ENCODE results near the gene RNF217.

RNF217 gene

GRCh38 chr6:125086716-125087115 lies 124.5 kb downstream of the RNF217 start:
- no peak for DNase-seq (ENCODE audit: low read depth)
- Histone ChIP-seq H3K4me3 (ENCODE audit: low read length) (no peak overlapping the region), H3K27me3 (replicated peaks; ENCODE audit: control insufficient read depth, insufficient read depth, low read length) (no peaks in the 10 kb centered on the region), H3K36me3 (ENCODE audit: control insufficient read depth, insufficient read depth, low read length, severe bottlenecking) (peaks cover 30% of the 10 kb centered on the region), H3K9me3 (ENCODE audit: control insufficient read depth, low read length) (no peaks in the 10 kb centered on the region), H3K9ac (ENCODE audit: low read length) (no peak overlapping the region), H3K4me1 (ENCODE audit: control insufficient read depth, insufficient read depth, low read length) (no peaks in the 10 kb centered on the region)

- no peak overlapping the region for H3K9ac ChIP-seq (ENCODE audit: low read length)
- peaks cover 11% of the 10 kb centered on the region for H3K36me3 ChIP-seq (ENCODE audit: control insufficient read depth, insufficient read depth, low read length, severe bottlenecking)
- no peaks in the 10 kb centered on the region for H3K27me3 ChIP-seq (replicated peaks; ENCODE audit: control insufficient read depth, insufficient read depth, low read length)
- no peaks in the 10 kb centered on the region for H3K9me3 ChIP-seq (ENCODE audit: control insufficient read depth, low read length)
- no peaks in the 10 kb centered on the region for H3K4me1 ChIP-seq (ENCODE audit: control insufficient read depth, insufficient read depth, low read length)
- no peak for DNase-seq (ENCODE audit: low read depth)
- no peak overlapping the region for H3K4me3 ChIP-seq (ENCODE audit: low read length)
These were observed 126.7 kb downstream of the RNF217 start for GRCh38 chr6:125088963-125089362.

GRCh38 chr6:125094563-125094962 lies 132.3 kb downstream of the RNF217 start:
- Histone ChIP-seq H3K4me1 (ENCODE audit: control insufficient read depth, insufficient read depth, low read length) (peaks cover 14% of the 10 kb centered on the region), H3K27me3 (replicated peaks; ENCODE audit: control insufficient read depth, insufficient read depth, low read length) (no peaks in the 10 kb centered on the region), H3K9ac (ENCODE audit: low read length) (no peak overlapping the region), H3K36me3 (ENCODE audit: control insufficient read depth, insufficient read depth, low read length, severe bottlenecking) (no peaks in the 10 kb centered on the region), H3K9me3 (ENCODE audit: control insufficient read depth, low read length) (no peaks in the 10 kb centered on the region), H3K4me3 (ENCODE audit: low read length) (no peak overlapping the region)
- no peak for DNase-seq (ENCODE audit: low read depth)

GRCh38 chr6:125095580-125096301 lies 133.5 kb downstream of the RNF217 start:
- H3K36me3 ChIP-seq (ENCODE audit: control insufficient read depth, insufficient read depth, low read length, severe bottlenecking) = no peaks in the 10 kb centered on the region
- H3K9me3 ChIP-seq (ENCODE audit: control insufficient read depth, low read length) = no peaks in the 10 kb centered on the region
- peaks cover 14% of the 10 kb centered on the region for H3K4me1 ChIP-seq (ENCODE audit: control insufficient read depth, insufficient read depth, low read length)
- DNase-seq (ENCODE audit: low read depth) = peak; percentile 43
- no peaks in the 10 kb centered on the region for H3K27me3 ChIP-seq (replicated peaks; ENCODE audit: control insufficient read depth, insufficient read depth, low read length)
- peak overlapping the region; percentile 47 for H3K9ac ChIP-seq (ENCODE audit: low read length)
- H3K4me3 ChIP-seq (ENCODE audit: low read length) = peak overlapping the region; percentile 64

DNA sequence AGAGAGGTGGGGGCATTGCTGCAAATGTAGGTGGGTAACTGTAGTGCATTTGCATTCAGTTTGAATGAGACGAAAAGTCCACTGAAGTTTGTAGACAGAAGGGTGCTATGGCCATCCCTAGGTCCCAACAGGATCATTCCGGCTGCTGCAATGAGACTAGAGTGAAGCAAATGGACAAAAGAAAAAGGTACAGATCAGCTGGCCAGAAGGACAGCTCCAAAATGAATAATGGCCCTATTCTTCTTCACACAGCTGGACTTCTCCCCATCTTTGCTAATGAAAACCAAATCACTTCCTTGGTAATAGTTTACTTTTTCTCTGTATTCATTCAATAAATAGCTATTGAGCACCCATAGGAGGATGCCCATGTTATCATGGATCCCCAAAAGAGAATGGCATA lies 134.9 kb downstream of the RNF217 start:
- DNase-seq (ENCODE audit: low read depth) = no peak
- Histone ChIP-seq H3K9ac (ENCODE audit: low read length) (no peak overlapping the region), H3K4me1 (ENCODE audit: control insufficient read depth, insufficient read depth, low read length) (peaks cover 23% of the 10 kb centered on the region), H3K36me3 (ENCODE audit: control insufficient read depth, insufficient read depth, low read length, severe bottlenecking) (no peaks in the 10 kb centered on the region), H3K4me3 (ENCODE audit: low read length) (no peak overlapping the region), H3K27me3 (replicated peaks; ENCODE audit: control insufficient read depth, insufficient read depth, low read length) (no peaks in the 10 kb centered on the region), H3K9me3 (ENCODE audit: control insufficient read depth, low read length) (no peaks in the 10 kb centered on the region)

DNA sequence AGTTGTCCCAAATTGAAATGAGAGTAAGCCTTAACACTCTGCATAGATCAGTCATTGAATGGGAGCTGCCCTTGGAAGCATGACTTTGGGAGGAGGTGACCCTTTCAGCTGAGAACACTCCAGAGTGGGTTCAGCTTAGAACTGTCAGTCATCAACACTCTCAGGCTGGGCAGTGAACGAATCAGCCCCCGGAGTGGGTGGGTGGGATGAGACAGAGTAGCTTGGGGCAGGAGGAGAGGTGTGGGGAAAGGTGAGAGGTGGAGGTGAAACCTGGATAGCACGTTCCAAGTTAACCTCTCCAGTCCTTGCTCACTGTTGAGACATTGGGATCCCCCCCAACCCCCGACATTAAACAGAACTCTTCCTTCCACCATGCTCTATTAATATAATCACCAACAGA lies 136.0 kb downstream of the RNF217 start:
- Histone ChIP-seq H3K9ac (ENCODE audit: low read length) (no peak overlapping the region), H3K27me3 (replicated peaks; ENCODE audit: control insufficient read depth, insufficient read depth, low read length) (no peaks in the 10 kb centered on the region), H3K4me1 (ENCODE audit: control insufficient read depth, insufficient read depth, low read length) (peaks cover 33% of the 10 kb centered on the region), H3K4me3 (ENCODE audit: low read length) (no peak overlapping the region), H3K36me3 (ENCODE audit: control insufficient read depth, insufficient read depth, low read length, severe bottlenecking) (no peaks in the 10 kb centered on the region), H3K9me3 (ENCODE audit: control insufficient read depth, low read length) (no peaks in the 10 kb centered on the region)
- no peak for DNase-seq (ENCODE audit: low read depth)

DNA sequence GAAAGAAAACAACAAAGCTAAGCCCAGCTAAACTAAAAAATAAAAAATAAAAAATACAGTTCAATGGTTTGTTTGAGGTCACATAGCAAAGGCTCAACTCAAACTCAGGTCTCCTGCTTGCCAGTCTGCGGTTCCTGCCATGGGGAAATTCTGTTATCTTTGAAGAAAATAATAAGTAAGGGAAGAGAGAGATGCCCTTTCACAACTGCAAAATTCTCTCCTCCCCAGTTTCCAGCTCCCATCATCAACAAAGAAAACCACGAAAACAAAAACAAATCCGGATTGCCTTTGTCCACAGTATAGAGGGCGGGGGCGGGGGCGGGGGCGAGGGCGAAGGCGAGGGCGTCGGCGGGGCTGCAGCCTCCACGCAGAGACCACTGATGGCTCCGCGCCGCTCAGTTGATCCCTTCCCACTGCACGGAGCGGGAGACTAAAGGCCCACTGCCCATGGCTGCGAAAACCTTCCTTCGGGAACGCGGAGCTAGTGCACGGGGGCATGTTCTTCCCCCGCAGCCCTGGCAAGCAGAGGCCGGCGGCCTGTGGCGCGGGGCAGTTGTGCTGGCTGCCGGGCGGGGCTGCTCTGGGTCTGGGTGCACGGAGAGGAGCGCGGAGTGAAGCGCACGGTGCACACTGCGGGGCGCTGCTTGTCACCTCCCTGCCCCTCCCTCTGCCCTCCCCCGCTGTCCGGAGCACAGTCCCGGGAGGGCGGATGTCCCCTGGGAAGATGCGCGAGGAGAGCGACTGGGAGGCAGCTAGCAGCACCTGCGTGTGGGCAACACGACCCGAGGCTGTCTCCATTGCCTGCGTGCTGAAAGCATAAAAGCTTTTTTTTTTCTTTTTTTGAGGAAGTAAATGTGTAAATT lies 137.2 kb downstream of the RNF217 start:
- peak overlapping the region; percentile 81 for H3K4me3 ChIP-seq (ENCODE audit: low read length)
- peak overlapping the region; percentile 82 for H3K9ac ChIP-seq (ENCODE audit: low read length)
- H3K27me3 ChIP-seq (replicated peaks; ENCODE audit: control insufficient read depth, insufficient read depth, low read length) = no peaks in the 10 kb centered on the region
- peaks cover 45% of the 10 kb centered on the region for H3K4me1 ChIP-seq (ENCODE audit: control insufficient read depth, insufficient read depth, low read length)
- DNase-seq (ENCODE audit: low read depth) = peak; percentile 76
- H3K9me3 ChIP-seq (ENCODE audit: control insufficient read depth, low read length) = no peaks in the 10 kb centered on the region
- H3K36me3 ChIP-seq (ENCODE audit: control insufficient read depth, insufficient read depth, low read length, severe bottlenecking) = no peaks in the 10 kb centered on the region

DNA sequence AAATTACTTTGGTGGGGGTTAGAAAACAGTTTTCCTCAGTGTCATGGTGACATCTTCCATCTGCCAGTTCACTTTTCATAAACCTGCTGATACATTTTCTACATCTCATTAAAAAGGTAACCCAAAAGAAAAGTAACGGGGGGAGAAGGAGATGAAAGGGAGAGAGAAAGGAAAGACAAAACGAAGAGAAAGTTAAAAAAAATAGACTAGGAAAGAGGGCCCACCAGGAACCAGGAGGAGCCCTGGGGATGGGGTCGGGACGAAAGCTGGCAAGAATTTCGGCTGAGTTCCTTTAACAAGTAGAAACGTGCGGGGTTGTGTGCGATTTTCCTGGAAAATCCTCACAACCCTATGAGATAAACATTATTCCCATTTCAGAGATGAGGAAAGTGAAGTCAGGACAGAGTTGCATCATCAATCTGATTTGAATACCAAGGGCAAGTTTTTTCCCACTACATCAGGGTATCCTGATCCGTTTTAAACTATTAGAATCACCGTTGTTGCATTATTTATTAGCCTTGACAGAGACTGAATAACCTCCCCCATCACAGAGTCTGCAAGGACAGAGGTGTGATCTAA lies 137.9 kb downstream of the RNF217 start:
- no peaks in the 10 kb centered on the region for H3K27me3 ChIP-seq (replicated peaks; ENCODE audit: control insufficient read depth, insufficient read depth, low read length)
- no peak for DNase-seq (ENCODE audit: low read depth)
- peak overlapping the region; percentile 81 for H3K4me3 ChIP-seq (ENCODE audit: low read length)
- H3K36me3 ChIP-seq (ENCODE audit: control insufficient read depth, insufficient read depth, low read length, severe bottlenecking) = no peaks in the 10 kb centered on the region
- H3K9ac ChIP-seq (ENCODE audit: low read length) = peak overlapping the region; percentile 82
- no peaks in the 10 kb centered on the region for H3K9me3 ChIP-seq (ENCODE audit: control insufficient read depth, low read length)
- peaks cover 47% of the 10 kb centered on the region for H3K4me1 ChIP-seq (ENCODE audit: control insufficient read depth, insufficient read depth, low read length)

DNA sequence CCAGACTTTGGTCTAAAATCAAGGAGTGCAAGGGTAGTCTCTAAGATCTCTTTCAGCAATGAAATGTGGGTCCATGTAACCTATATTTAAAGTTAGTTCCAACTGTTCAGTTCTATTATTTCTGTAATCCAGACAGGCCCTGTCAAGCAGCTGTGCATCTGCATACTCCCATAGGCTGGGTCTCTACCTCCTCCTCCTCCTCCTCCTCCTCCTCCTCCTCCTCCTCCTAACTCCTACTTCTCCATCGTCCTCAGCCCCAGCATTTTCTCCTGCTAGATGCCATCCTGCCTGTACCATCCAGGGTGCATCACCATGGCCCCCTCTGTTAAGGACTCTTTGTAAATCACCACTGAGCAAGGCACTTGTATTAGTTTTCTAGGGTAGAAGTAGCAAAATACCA lies 138.9 kb downstream of the RNF217 start:
- H3K4me1 ChIP-seq (ENCODE audit: control insufficient read depth, insufficient read depth, low read length) = peaks cover 40% of the 10 kb centered on the region
- no peak for DNase-seq (ENCODE audit: low read depth)

DNA sequence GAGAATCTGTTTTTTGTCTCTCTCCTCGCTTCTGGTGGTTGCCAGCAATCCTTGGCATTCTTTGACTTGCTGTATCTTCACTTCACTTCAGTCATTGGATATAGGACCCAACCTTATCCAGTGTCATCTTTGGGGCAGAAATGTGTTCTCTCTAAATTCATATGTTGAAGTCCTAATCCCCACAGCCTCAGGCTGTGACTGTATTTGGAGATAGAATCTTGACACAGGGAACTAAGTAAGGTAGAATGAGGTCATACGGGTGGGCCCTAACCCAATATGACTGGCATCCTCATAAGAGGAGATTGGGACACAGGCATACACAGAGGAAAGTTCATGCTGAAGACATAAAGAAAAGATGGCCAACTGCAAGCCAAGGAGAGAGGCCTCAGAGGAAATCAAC lies 139.4 kb downstream of the RNF217 start:
- Histone ChIP-seq H3K9me3 (ENCODE audit: control insufficient read depth, low read length) (no peaks in the 10 kb centered on the region), H3K9ac (ENCODE audit: low read length) (no peak overlapping the region), H3K36me3 (ENCODE audit: control insufficient read depth, insufficient read depth, low read length, severe bottlenecking) (no peaks in the 10 kb centered on the region), H3K4me1 (ENCODE audit: control insufficient read depth, insufficient read depth, low read length) (peaks cover 40% of the 10 kb centered on the region), H3K27me3 (replicated peaks; ENCODE audit: control insufficient read depth, insufficient read depth, low read length) (no peaks in the 10 kb centered on the region), H3K4me3 (ENCODE audit: low read length) (no peak overlapping the region)
- DNase-seq (ENCODE audit: low read depth) = peak; percentile 70

More for the DNA sequence above, 138.9 kb downstream of the RNF217 start:
- H3K36me3 ChIP-seq (ENCODE audit: control insufficient read depth, insufficient read depth, low read length, severe bottlenecking) = no peaks in the 10 kb centered on the region
- H3K27me3 ChIP-seq (replicated peaks; ENCODE audit: control insufficient read depth, insufficient read depth, low read length) = no peaks in the 10 kb centered on the region
- H3K4me3 ChIP-seq (ENCODE audit: low read length) = no peak overlapping the region
- H3K9ac ChIP-seq (ENCODE audit: low read length) = no peak overlapping the region
- no peaks in the 10 kb centered on the region for H3K9me3 ChIP-seq (ENCODE audit: control insufficient read depth, low read length)

DNA sequence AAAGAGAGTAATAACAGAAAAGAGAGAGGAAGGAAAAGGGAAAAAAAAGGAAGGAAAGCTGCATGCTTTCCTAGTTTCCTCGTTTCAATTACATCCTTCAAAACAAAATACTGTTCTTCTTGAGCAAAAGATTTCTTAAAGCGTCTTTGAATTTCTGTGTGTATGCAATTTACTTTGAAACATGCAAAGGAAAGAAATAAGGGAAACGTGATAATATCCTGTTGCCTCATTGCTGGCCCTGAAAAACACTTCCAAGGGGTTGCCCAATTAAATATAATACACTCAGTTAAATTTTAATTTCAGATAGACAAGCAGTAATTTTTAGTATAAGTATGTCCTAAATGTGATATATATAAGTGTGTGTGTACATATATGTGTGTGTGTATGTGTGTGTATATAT lies 140.2 kb downstream of the RNF217 start:
- DNase-seq (ENCODE audit: low read depth) = peak; percentile 41

More for the DNA sequence above, 140.2 kb downstream of the RNF217 start:
- H3K4me1 ChIP-seq (ENCODE audit: control insufficient read depth, insufficient read depth, low read length) = peaks cover 40% of the 10 kb centered on the region
- H3K9ac ChIP-seq (ENCODE audit: low read length) = peak overlapping the region; percentile 9
- H3K27me3 ChIP-seq (replicated peaks; ENCODE audit: control insufficient read depth, insufficient read depth, low read length) = no peaks in the 10 kb centered on the region
- H3K9me3 ChIP-seq (ENCODE audit: control insufficient read depth, low read length) = no peaks in the 10 kb centered on the region
- no peaks in the 10 kb centered on the region for H3K36me3 ChIP-seq (ENCODE audit: control insufficient read depth, insufficient read depth, low read length, severe bottlenecking)
- peak overlapping the region; percentile 11 for H3K4me3 ChIP-seq (ENCODE audit: low read length)
